WTC11 (cell line): Measurements from ENCODE around the gene HECW1.

Experiments used
- ATF3 ChIP-seq: sonication (generic); formaldehyde crosslinking; conservative IDR thresholded peaks from 2 replicates; pipeline ENCODE4 v1.8.1; 2022; ENCODE audit warnings: mild to moderate bottlenecking, missing genetic modification reagents
- CTCF ChIP-seq: fragments of 200-600 bp; IDR thresholded peaks from 2 replicates; pipeline ENCODE4 v1.8.0; 2022; ENCODE audit warnings: antibody characterized with exemption
- ETV6 ChIP-seq: sonication (generic); formaldehyde crosslinking; IDR thresholded peaks from 2 replicates; pipeline ENCODE4 v1.8.1; 2022; ENCODE audit warnings: mild to moderate bottlenecking, missing genetic modification reagents
- JUN ChIP-seq: sonication (generic); formaldehyde crosslinking; IDR thresholded peaks from 2 replicates; pipeline ENCODE4 v1.8.0; 2023; ENCODE audit warnings: mild to moderate bottlenecking, missing genetic modification reagents
- NR1H2 ChIP-seq: sonication (generic); formaldehyde crosslinking; IDR thresholded peaks from 2 replicates; pipeline ENCODE4 v1.9.0; 2021; ENCODE audit warnings: mild to moderate bottlenecking, moderate library complexity, missing genetic modification reagents
- SP1 ChIP-seq: sonication (generic); formaldehyde crosslinking; conservative IDR thresholded peaks from 2 replicates; pipeline ENCODE4 v1.8.1; 2022; ENCODE audit warnings: missing genetic modification reagents
- ZBTB43 ChIP-seq: sonication (generic); formaldehyde crosslinking; IDR thresholded peaks from 2 replicates; pipeline ENCODE4 v1.8.1; 2023; ENCODE audit warnings: mild to moderate bottlenecking, missing genetic modification reagents

- TF ChIP-seq CTCF (no peak), NR1H2 (no peak), ZBTB43 (CRISPR knock-in tag) (no peak), JUN (CRISPR knock-in tag) (no peak), ATF3 (CRISPR knock-in tag) (no peak), SP1 (no peak), ETV6 (CRISPR knock-in tag) (no peak)
These were observed 239.2 kb downstream of the HECW1 start for GRCh38 chr7:43351683-43352082.
